HG03045 (cell line): Measurements from ENCODE around the gene DUSP28.
"Not testable (repeated sequence)": the region's sequence is repeated elsewhere in the genome, so short reads cannot be mapped to it uniquely, and the experiment has no call there.

ENCODE experiments used
- ATAC-seq: cut with Tn5 transposase; IDR thresholded peaks from one replicate; pipeline ENCODE4 v1.9.1; 2021; ENCODE audit warnings: mild to moderate bottlenecking, moderate library complexity; ENCODE audit not compliant: unreplicated experiment

Gene DUSP28

DNA sequence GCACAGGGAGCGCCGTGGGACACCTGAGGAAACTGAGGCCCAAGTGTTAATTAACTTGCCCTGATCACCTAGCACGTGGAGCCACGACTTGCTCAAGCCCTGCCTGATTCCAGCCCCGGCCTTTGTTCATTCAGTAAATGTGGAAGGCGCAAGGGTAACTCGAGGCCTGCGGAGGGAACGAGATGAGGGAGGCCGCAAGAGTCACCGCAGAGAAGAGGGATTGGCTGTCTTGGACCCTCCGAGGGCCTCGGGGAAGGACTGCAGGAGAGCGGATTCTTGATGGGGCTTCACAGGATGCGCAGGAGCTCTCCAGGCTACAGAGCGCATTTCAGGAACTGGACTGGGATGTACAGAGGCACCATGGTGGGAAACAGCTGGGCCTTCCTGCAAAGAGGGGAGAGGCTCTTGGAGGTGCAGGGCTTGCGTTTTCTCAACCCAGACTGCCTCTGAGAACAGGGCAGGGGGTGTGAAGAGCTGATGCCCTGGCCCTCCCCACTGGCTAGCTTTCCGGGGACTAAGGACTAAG, 1.9 kb upstream of the DUSP28 start:
- no peak for ATAC-seq

DNA sequence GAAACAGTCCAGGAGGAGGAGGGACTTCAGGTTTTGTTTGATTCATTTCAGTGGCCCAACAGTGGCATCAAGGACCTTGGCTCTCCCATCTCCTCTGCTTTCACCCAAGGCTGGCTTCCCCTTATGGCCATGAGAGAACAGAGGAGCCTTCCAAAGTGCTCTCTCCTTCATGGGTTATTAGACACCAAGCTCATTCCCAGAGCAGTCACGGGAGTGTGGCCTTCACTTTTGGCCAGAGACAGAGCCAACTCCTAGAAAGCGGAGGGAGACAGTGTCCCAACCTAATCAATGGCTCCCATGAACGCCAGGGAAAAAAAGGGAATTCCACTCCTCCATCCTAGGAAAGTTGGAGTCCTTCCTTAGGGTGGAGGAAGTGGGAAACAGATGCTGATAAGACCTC, 871 bp upstream of the DUSP28 start:
- ATAC-seq, result no peak

DNA sequence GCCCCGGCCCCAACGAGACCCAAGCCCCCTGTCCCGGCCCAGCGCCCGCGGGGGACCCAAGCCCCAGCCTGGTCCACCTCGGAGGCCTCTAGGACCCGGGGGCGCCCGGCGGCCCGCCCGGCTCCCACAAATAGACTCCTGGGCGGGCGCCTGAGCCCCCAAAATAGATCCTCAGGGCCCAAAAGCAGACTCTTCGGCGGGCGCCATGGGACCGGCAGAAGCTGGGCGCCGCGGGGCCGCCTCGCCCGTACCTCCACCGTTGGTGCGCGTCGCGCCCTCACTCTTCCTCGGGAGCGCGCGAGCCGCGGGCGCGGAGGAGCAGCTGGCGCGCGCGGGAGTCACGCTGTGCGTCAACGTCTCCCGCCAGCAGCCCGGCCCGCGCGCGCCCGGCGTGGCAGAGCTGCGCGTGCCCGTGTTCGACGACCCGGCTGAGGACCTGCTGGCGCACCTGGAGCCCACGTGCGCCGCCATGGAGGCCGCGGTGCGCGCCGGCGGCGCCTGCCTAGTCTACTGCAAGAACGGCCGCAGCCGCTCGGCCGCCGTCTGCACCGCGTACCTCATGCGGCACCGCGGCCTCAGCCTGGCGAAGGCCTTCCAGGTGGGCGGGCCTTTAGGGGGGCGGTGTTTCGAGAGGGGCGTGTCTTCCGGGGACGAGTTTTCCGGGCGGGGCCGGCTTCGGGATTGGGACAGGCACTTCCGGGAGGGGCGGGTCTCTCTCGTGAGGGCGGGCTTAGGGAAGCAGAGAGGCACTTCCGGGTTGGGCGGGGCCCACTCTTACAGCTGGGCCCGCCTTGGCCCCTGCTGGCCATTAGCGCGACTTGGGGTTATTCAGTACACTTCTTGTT, 545 bp downstream of the DUSP28 start:
- ATAC-seq, result peak; percentile 60

DNA sequence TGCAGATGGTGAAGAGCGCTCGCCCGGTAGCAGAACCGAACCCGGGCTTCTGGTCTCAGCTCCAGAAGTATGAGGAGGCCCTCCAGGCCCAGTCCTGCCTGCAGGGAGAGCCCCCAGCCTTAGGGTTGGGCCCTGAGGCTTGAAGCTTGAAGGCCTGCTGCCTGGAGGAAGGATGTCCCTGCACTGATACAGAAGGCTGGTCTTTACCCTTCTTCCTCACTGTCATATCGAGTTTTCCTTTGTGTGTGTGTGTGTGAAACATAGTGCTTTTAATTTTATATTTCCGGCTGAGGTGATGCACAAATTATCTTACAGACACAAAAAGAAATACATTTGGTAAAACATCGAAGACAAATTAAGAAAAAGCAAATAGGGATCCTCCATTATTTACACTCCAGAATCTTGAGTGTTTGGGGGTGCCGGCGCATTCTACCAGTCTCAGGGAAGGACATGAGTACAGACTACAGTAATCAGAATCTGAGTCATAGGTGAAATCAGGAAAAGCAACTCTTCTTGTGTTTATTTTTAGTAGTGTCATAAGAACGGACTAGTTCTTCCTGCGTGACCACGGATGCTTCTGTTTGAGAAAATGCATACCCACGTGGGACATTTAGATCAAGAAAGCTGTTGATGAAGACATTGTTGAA, 1.3 kb downstream of the DUSP28 start:
- ATAC-seq, result peak; percentile 3

DNA sequence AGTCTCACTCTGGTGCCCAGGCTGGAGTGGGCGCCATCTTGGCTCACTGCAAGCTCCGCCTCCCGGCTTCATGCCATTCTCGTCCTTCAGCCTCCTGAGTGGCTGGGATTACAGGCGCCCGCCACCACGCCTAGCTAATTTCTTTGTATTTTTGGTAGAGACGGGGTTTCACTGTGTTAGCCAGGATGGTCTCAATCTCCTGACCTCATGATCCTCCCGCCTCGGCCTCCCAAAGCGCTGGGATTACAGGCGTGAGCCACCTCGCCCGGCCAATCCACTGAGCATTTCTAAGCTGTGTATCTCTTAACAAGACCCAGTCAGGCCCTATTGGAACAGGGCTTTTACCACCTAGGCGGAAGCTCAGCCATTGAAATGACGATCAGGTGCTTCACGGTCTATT, 3.1 kb downstream of the DUSP28 start:
- ATAC-seq, result not testable (repeated sequence)

DNA sequence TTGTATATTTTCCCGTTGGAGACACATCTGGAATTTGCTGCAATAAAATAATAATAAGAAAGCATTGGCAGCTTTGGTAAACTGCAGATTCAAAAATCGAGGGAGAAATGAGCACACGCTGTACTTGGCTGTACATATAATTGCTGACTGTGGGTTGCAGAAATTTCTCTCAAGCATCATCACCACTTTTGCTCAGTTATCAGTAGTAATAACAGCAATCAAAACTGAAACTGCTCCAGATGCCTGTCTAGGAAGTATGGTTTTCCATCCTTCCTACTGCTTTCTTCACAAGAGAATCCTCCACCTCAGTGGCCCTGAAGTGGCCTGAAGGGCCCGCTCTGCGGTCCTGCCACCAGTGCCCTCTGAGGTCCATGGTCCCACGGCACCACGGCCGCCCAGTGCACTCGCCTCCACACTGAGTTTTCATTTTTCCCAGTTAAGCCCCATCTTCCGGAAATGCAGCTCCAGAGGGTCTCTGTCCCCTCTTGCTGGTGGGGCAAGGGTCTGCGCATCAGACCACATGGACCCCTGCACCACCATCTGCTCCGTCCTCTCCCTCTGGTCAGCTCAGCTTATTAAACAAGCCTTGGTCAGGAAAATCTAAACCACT, 3.9 kb downstream of the DUSP28 start:
- no peak for ATAC-seq

DNA sequence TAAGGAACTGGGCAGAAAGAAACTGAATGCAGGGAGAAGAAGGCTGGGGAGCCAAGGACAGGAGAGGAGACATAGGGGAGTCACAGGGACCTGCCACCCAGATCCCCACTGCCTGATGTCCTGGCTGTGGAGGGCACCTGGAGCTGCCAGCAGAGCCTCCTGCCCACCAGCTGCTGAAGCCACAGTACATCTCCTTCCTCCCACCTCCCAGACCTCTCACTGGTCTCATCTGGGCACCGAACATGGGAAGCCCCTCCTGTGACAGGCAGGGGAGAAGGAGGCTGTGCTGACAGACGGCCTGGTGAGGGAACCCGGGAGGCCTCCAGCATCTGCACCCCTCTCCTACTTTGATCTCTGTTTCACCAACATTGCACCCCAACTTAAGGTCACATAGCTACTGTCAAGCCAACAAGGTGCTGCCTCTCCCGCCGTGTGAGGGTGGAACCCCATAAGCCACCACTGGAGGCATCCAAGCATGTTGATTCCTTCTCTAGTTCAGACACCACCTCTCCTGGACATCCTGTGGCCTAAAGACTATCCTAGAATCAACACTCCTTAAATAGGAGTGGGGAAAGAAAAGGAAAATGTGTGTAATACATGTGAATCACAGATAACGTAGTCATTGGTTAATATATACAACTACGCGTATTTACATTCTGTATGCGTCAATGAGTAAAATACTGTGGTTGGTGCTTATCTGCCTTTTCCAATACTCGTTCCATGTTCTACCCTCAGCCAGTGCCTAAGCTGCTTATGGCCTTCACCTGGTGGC, 4.6 kb downstream of the DUSP28 start:
- ATAC-seq, result no peak

- peak; percentile 35 for ATAC-seq
These were observed 5.4 kb downstream of the DUSP28 start for GRCh38 chr2:240565333-240566202.

GRCh38 chr2:240566203-240567136, 6.3 kb downstream of the DUSP28 start:
- peak; percentile 47 for ATAC-seq

DNA sequence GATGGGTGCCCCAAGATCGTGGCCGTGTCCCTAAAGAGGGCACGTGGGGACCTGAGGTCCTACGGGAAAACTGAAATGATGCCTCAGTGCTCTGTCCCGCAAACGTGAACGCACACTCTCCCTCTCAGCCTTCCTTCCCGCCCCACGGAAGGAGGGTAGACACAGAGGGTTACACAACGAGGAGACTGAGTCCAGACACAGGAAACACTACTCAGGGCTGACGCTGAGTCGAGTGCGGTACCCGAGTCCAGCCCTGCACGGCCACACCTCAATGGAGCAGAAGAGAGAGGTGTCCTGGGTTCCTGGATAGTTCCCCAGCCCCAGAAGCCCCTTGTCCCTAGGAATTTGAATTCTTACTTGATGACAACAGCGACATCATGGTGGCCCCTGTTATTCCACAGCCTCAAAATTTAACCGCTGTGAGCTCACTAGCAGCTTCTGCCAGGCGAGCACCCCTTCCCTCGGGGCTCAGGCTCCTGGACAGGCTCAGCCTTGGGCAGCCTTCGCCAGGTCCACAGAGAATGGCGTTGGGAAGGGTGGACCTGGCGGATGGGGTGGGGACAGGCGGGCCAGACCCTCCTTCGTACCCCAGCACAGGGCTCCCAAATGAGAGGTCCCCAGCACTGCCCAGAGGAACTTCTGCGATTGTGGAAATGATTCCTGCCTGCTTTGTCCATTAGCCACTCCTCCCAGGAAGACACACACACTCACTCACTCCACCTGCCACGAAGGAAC, 7.1 kb downstream of the DUSP28 start:
- no peak for ATAC-seq

- peak; percentile 32 for ATAC-seq
These were observed 7.9 kb downstream of the DUSP28 start, which contains the start of gene RNPEPL1 for GRCh38 chr2:240567872-240568677. RNPEPL1 (plus strand) TSS chr2:240568484; CDS start chr2:240568587, 103 bp downstream.

DNA sequence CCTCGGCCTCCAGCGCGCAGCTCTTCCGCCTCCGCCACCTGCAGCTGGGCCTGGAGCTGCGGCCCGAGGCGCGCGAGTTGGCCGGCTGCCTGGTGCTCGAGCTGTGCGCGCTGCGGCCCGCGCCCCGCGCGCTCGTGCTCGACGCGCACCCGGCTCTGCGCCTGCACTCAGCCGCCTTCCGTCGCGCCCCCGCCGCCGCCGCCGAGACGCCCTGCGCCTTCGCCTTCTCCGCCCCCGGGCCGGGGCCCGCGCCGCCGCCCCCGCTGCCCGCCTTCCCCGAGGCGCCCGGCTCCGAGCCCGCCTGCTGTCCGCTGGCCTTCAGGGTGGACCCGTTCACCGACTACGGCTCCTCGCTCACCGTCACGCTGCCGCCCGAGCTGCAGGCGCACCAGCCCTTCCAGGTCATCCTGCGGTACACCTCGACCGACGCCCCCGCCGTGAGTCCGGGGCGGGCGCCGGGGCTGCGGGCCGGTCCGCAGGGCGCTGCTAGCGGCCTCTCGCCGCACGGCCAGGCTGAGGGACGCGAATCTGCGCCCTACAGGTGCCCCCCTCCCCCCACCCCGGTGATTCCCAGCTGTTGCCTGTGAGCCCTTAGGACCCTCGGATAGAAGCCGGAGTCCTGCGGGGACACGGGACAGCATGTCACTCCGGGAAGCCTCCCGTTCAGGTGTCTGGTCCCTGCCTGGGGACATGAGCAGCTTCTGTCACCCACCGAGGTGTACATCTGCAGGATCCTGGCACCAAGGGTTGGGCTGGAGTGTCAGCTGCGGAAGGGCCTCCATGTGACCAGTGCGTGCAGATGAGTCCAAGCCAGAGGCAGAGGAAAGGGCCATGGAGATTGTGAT, 8.7 kb downstream of the DUSP28 start:
- peak; percentile 18 for ATAC-seq

DNA sequence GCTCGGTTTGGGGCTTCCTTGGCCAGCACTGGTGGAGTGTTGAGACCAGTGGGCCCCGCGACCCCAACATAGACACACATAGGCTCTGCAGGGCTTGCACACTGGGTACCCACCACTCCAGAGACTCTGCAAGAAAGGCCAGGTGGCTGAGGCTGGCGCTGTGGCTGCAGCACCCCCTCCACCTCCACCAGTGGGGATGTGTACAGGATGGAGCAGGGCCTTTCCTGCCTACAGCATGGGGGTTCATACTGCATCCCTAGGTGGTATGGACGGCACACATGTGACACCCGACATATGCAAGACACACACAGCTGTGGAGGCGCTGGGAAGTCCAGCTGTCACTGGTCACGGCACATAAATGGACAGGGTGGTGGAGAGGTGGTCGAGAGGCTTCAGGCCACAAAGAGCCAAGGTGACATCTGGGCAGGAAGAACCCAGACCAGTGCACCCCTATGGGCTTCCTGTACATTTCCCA, 9.4 kb downstream of the DUSP28 start:
- no peak for ATAC-seq

DNA sequence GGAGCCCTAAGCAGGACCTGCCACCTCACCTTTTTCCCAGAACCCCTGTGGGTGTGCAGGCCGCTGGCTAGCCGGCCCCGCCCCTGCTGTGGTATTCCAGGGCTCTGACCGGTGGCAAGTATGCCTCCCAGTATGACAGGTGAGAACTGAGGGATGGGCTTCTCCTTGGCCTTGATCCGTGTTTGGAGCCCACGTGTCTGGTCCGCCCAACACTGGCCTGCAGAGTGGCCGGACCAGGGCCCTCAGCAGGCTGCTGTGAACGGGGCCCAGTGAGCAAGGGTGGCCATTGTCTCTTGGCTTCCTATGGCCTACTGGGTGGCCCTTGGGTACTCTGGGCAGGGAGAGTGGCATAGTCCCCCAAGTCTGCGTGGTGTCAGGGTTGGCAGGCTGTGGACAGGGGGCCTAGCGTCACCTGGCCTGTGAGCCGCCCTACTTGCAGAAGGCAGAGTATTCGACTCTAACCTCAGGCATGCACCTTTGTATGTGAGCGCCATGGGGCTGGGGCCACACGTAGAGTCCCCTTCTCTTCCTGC, 9.9 kb downstream of the DUSP28 start:
- ATAC-seq, result no peak

DNA sequence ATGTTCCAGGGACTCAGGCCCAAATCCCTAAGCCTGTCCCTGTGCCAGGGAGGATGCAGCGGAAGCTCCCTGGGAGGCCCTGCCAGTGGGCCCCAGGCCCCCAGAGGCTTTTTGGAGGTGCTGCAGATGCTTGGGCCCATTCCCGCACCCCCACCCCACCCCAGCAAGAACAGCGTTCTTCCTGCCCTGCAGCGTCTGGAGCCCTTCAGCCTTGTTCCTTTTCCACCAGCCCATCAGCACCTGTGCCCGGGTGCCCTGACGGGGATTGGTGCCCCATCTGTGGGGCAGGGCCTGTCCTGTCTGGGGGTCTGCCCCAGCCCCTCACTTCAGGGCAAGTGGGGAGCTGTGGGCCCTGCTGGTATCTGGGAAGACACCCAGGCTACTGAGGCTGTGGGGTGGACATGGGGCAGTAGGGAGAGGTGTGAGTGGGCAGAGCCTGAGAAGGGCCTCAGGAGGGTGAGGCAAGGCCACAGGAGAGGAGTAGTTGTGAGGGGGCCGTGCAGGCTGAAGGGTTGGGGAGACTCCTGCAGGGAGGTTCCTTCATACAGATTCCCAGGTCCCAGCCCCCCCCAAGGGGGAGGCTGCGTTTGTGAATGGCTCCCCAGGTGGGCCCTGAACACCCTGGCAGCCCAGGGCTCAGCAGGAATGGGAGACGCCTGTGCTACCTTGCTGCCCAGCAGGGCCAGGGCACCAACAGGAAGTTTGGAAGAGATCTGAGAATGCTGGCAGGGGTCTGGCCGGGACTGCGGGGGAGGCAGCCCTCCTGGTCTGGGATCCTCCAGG, 10.6 kb downstream of the DUSP28 start:
- no peak for ATAC-seq
